Pancreas (tissue), 10 donors: ENCODE results near the gene C19orf85. TPM values are rescaled to one million over a fixed set of nuclear protein-coding genes. Genes with fewer than 3 reads are reported as not detected.
"Not testable (repeated sequence)": the region's sequence is repeated elsewhere in the genome, so short reads cannot be mapped to it uniquely, and the experiment has no call there.

Experiments
- ATAC-seq, 4 donors: fragments of 200-7000 bp; cut with Tn5 transposase; one replicate each; pipeline versions ENCODE4 v1.8.0 to v1.9.1; 2020; ENCODE audit warnings: mild to moderate bottlenecking in 4 of 4, moderate library complexity in 4 of 4
- DNase-seq, 6 donors: peaks; one replicate each; pipeline ENCODE4 v3.0.0-alpha.2; 2020
- FAIRE-seq: peaks from 2 replicates; lab custom pipeline; 2012; peaks lifted over from hg19 to GRCh38; lab: Jason Lieb, UNC
- H3K27ac ChIP-seq, 4 donors: fragments of 200-600 bp; sonication (generic); 1 replicate in 3 of 4; 2 replicates in 1 of 4; pipeline versions ENCODE4 v1.5.0 to v1.8.0; 2020
- H3K27me3 ChIP-seq, 4 donors: fragments of 200-600 bp; one replicate each; pipeline ENCODE4 v1.8.0; 2021
- H3K36me3 ChIP-seq, 3 donors: fragments of 200-600 bp; sonication (generic) in 1 of 3; one replicate each; pipeline versions ENCODE4 v1.5.0 to v1.8.0; 2020 to 2021
- H3K4me1 ChIP-seq, 3 donors: fragments of 200-600 bp; one replicate each; pipeline ENCODE4 v1.8.0; 2021
- H3K4me3 ChIP-seq, 4 donors: fragments of 200-600 bp; sonication (generic) in 2 of 4; one replicate each; pipeline versions ENCODE4 v1.5.0 to v1.8.0; 2020 to 2021
- H3K9me3 ChIP-seq, 4 donors: fragments of 200-600 bp; one replicate each; pipeline ENCODE4 v1.8.0; 2021
- whole genome bisulfite sequencing, 2 donors: extraction: QIAGEN DNeasy Blood & Tissue Kit; methylation state at CpG; one replicate each; pipeline ENCODE4 v1.1.7; 2013; 5-methylcytosine and 5-hydroxymethylcytosine counted together
- intact Hi-C, 3 donors: fragments of 100-400 bp; cut with DNase I; formaldehyde crosslinking; loops; one replicate each; pipeline versions ENCODE4 v1.11.1 to v1.14.2; 2022
- polyA plus RNA-seq, 2 donors: library from polyadenylated mRNA; stranded (reverse); fragments of 200-250 nt; gene quantifications; one replicate each; pipeline ENCODE4 v1.2.3, GENCODE V29; 2013
- total RNA-seq, 6 donors: library from RNA; stranded (reverse); fragmentation: NEBNext Ultra II Directional in 4 of 6; extraction: Animal tissue kit (Norgen Biotek cat#: 25700) in 4 of 6; gene quantifications; one replicate each; pipeline versions ENCODE4 v1.2.1 to v1.2.4, GENCODE V29; 2021 to 2023
- TF ChIP-seq, protein P1 (sequence below), 4 donors: fragments of 200-600 bp; sonication (generic) in 3 of 4; IDR thresholded peaks; one replicate each; pipeline versions ENCODE4 v1.5.0 to v1.8.0; 2021; ENCODE audit warnings: antibody characterized with exemption in 4 of 4
- donor health status: healthy with polysubstance abuse.
- donor health status: DM: no; HTN: no; CAD: no; lungs with moderate emphysema.
- donor health status: DM: no; HTN: no; CAD: no.
- donor health status: control.
- donor health status: control.
- donor health status: Bipolar disorder and iron deficiency.
- donor health status: DM: yes; HTN: yes; CAD: no.
- donor health status: DM: no; HTN: no; CAD: no.
- donor health status: DM: no; HTN: no; CAD: no.
- donor health status: DM: yes; HTN: yes; CAD: no.

The C19orf85 gene
- total and polyA plus RNA-seq, 8 donors, result not detected

DNA sequence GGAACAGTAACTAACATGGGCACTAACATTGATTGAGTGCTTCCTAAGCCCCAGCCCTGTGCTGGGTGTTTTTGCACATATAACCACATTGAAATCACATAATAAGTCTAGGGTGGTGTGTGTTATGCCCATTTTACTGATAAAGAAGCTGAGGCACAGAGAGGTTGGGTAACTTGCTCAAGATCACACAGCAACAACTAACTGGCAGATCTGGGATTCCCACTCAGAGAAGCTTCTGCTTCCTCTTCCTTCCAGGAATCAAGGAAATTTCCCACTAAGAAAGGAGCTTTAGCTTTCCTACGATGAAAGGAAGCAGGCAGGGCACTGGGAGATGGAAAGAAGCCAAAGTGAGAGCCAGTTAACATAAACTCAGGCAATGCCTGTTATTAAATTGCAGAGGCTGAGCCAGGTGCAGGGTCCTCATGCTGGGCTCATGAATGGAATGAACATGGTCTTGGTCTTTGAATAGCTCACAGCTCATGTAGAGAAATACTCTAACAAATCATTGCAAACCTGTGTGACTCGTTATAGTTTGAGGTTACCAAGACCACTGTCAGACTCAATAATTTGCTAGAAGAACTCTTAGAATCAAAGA, 33.8 kb upstream of the C19orf85 start:
- TF ChIP-seq, protein P1, sequence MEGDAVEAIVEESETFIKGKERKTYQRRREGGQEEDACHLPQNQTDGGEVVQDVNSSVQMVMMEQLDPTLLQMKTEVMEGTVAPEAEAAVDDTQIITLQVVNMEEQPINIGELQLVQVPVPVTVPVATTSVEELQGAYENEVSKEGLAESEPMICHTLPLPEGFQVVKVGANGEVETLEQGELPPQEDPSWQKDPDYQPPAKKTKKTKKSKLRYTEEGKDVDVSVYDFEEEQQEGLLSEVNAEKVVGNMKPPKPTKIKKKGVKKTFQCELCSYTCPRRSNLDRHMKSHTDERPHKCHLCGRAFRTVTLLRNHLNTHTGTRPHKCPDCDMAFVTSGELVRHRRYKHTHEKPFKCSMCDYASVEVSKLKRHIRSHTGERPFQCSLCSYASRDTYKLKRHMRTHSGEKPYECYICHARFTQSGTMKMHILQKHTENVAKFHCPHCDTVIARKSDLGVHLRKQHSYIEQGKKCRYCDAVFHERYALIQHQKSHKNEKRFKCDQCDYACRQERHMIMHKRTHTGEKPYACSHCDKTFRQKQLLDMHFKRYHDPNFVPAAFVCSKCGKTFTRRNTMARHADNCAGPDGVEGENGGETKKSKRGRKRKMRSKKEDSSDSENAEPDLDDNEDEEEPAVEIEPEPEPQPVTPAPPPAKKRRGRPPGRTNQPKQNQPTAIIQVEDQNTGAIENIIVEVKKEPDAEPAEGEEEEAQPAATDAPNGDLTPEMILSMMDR (IDR thresholded peaks at IDR 0.05), result no peak
- WGBS, 2 donors, result 34 to 35% methylated on average over 2 of the region's 2 CpGs
- intact Hi-C loops, result no loop called here
- H3K9me3 ChIP-seq, result no peaks in the 10 kb centered on the region
- no peaks in the 10 kb centered on the region for H3K36me3 ChIP-seq
- H3K27ac ChIP-seq, result no peak overlapping the region
- FAIRE-seq (no peak), DNase-seq (peak in 1 of 6 donors; percentile 0), ATAC-seq (no peak)
- no peaks in the 10 kb centered on the region for H3K4me1 ChIP-seq
- no peak overlapping the region for H3K4me3 ChIP-seq
- H3K27me3 ChIP-seq, result no peaks in the 10 kb centered on the region

DNA sequence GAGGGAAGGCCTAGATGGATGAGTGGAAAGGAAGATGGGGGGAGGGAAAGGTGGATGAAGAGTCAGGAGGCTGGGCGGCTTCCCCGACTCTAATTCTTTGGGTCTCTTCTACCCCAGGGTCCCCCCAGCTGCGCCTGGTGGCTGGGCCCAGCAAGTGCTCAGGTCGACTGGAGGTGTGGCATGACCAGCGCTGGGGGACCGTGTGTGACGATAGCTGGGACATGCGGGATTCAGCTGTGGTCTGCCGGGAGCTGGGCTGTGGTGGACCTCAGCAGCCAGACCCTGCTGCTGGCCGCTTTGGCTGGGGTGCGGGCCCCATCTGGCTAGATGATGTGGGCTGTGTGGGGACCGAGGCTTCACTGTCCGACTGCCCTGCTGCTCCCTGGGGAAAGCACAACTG, 33.2 kb upstream of the C19orf85 start:
- H3K36me3 ChIP-seq, result no peaks in the 10 kb centered on the region
- no peak overlapping the region for H3K4me3 ChIP-seq
- TF ChIP-seq, protein P1 (IDR thresholded peaks at IDR 0.05), result no peak
- no peaks in the 10 kb centered on the region for H3K4me1 ChIP-seq
- no peak overlapping the region for H3K27ac ChIP-seq
- FAIRE-seq (no peak), ATAC-seq (no peak), DNase-seq (no peak)
- H3K9me3 ChIP-seq, result no peaks in the 10 kb centered on the region
- 71 to 79% methylated on average over 13 of the region's 13 CpGs for WGBS, 2 donors
- H3K27me3 ChIP-seq, result no peaks in the 10 kb centered on the region
- intact Hi-C loops, result no loop called here

DNA sequence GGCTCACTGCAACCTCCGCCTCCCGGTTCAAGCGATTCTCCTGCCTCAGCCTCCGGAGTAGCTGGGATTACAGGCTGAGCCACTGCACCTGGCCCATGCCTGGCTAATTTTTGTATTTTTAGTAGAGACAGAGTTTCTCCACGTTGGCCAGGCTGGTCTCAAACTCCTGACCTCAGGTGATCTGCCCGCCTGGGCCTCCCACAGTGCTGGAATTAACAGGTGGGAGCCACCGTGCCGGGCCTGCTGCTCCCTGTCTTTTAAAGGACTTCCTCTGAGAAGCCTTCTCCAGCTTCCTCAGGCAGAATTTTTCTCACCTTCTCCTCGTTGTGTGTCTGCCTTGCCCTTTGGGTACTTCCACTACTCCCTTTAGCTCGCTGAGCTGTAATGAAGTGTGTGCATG, 32.3 kb upstream of the C19orf85 start:
- intact Hi-C loops, H3K36me3 ChIP-seq, H3K9me3 ChIP-seq, H3K27ac ChIP-seq, H3K4me3 ChIP-seq, H3K4me1 ChIP-seq, FAIRE-seq, H3K27me3 ChIP-seq, ATAC-seq: not testable (repeated sequence)
- peak in 1 of 6 donors; percentile 3 for DNase-seq
- WGBS, 2 donors, result 76 to 77% methylated on average over 10 of the region's 10 CpGs

DNA sequence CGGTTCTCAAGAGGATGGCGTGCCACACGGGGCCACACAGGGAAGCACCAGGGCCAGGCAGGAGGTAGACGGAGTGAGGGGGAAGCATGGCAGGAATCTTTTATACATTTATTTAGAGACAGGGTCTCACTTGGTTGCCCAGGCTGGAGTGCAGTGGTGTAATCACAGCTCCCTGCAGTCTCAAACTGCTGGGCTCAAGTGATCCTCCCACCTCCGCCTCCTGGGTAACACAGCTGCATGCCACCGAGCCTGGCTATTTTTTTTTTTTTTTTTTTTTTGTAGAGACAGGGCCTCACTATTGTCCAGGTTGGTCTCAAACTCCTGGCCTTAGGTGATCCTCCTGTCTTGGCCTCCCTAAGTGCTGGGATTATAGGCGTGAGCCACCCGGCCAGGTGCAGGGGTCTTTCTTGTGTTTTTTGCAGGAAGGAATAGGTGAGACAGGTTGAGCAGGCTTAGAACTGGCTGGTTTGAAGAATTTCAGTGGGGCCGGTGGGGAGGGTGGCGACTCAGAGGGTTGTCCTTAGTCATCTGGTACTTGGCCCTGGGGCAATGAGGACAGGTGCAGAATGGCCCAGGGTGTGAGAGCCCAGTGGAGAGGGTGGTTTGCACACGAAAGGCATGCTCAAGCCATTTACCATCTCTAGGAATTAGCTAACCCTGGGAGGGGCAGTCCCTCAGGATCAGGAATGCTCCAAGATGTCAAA, 31.2 kb upstream of the C19orf85 start:
- TF ChIP-seq, protein P1 (IDR thresholded peaks at IDR 0.05), result no peak
- H3K27ac ChIP-seq, result no peak overlapping the region
- 67 to 75% methylated on average over 11 of the region's 11 CpGs for WGBS, 2 donors
- no peaks in the 10 kb centered on the region for H3K4me1 ChIP-seq
- H3K9me3 ChIP-seq, result no peaks in the 10 kb centered on the region
- intact Hi-C loops, result no loop called here
- H3K27me3 ChIP-seq, result peaks cover 0 to 1% (median 0%) of the 10 kb centered on the region in 4 donors
- peak in 1 of 6 donors; percentile 3 for DNase-seq
- H3K4me3 ChIP-seq, result no peak overlapping the region
- no peak for ATAC-seq
- no peak for FAIRE-seq
- H3K36me3 ChIP-seq, result no peaks in the 10 kb centered on the region

DNA sequence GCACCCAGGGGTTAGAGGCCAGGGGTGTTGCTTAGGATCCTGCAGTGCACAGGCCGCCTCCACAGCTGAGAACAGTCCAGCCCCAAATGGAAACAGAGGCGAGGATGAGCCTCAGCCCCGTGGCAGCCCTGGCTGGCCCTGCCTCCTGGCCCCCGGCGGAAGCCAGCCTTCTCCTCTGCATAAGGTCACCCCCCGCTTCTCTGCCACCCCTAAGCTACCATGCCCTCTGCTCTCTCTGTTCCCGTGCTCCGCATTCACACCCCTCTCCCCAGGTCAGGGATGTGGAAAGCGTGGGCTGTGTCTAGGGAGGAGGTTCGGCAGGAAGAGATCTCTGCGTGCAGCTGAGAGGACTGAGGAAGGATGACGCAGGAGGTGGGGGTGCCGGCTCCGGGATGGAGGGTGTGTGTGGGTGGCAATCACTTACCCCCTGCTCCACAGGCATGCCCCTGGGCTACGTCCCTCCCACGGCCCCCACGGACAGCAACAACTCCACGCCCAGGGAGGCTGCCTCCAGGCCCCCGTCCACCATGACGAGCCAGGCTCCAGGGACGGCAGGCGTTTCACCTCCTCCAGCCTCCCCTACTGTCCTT, 29.7 kb upstream of the C19orf85 start:
- no peaks in the 10 kb centered on the region for H3K36me3 ChIP-seq
- 36 to 45% methylated on average over 22 of the region's 22 CpGs for WGBS, 2 donors
- ATAC-seq, result peak in 3 of 4 donors; percentile 13 to 36 (median 28)
- TF ChIP-seq, protein P1 (IDR thresholded peaks at IDR 0.05), result no peak
- H3K9me3 ChIP-seq, result no peaks in the 10 kb centered on the region
- H3K27me3 ChIP-seq, result peaks cover 0 to 4% (median 0%) of the 10 kb centered on the region in 4 donors
- no peak for FAIRE-seq
- H3K4me3 ChIP-seq, result peak overlapping the region in 1 of 4 donors; percentile 3
- intact Hi-C loops, result no loop called here
- DNase-seq, result peak in 2 of 6 donors; percentile 31 to 64
- H3K4me1 ChIP-seq, result no peaks in the 10 kb centered on the region
- peak overlapping the region in 1 of 4 donors; percentile 19 for H3K27ac ChIP-seq
